Bronchial epithelial cell (primary cell): ENCODE data around the gene NPAS3. TPM values are rescaled to one million over a fixed set of nuclear protein-coding genes. Genes with fewer than 3 reads are reported as not detected.

ENCODE experiments used
- DNase-seq: peaks from one replicate; pipeline ENCODE4 v3.0.0-alpha.2; 2010; ENCODE audit warnings: low read depth
- FAIRE-seq: peaks from 2 replicates; lab custom pipeline; 2011; peaks lifted over from hg19 to GRCh38; lab: Jason Lieb, UNC
- H3K27me3 ChIP-seq: 2 replicates; pipeline ENCODE4 v1.5.1; 2011; ENCODE audit warnings: low read length; ENCODE audit not compliant: control insufficient read depth, insufficient read depth
- H3K36me3 ChIP-seq: 2 replicates; pipeline ENCODE4 v1.5.1; 2011; ENCODE audit warnings: low read length; ENCODE audit not compliant: control insufficient read depth, insufficient read depth
- H3K4me3 ChIP-seq: 2 replicates; pipeline ENCODE4 v1.5.1; 2011; ENCODE audit warnings: mild to moderate bottlenecking, low read depth, low read length, control low read depth
- total RNA-seq: library from RNA; depleted of rRNA; stranded (reverse); fragments of >200 nt; gene quantifications from 2 replicates; pipeline ENCODE4 v1.2.1, GENCODE V29; 2014
- TF ChIP-seq, protein P1 (sequence below): IDR thresholded peaks from 2 replicates; pipeline ENCODE4 v1.5.1; 2011; ENCODE audit warnings: mild to moderate bottlenecking, moderate library complexity, low read length, control low read depth, inconsistent platforms; ENCODE audit not compliant: insufficient read depth, severe bottlenecking

NPAS3 gene
- total RNA-seq, 1 donor from 2014 or later, result not detected

DNA sequence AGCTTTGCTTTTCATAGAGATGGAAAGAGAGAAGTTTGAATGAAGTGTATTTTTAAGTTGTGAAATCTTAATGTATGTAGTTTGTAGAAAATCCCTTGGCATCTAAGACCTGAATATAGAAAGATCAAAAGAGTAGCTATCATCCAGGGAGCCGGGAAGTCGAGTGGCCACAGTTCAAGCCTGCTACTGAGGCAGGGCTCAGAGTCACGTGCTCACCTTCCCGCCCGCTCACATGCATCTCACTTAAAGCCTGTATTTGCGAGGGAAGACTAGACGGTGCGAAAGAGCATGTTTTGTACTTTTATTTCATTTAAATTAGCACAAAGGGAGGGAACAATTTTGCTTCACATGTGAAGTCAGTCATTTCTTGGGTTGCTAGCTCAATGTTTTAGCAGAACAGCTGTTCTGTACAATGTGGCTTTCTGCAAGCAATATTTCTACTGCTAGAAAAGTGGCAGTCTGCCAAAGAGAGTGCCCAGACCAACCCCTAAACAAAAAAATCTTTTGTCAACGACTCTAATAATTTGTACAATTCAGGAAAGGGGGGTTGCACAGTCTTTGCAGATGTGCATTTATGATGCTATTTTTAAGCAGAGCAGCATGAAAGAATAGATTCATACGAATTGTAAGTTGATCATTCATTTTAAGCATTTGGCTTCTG is 290.7 kb downstream of the NPAS3 start:
- Histone ChIP-seq H3K4me3 (no peak overlapping the region), H3K27me3 (no peaks in the 10 kb centered on the region), H3K36me3 (no peaks in the 10 kb centered on the region)
- TF ChIP-seq, protein P1, sequence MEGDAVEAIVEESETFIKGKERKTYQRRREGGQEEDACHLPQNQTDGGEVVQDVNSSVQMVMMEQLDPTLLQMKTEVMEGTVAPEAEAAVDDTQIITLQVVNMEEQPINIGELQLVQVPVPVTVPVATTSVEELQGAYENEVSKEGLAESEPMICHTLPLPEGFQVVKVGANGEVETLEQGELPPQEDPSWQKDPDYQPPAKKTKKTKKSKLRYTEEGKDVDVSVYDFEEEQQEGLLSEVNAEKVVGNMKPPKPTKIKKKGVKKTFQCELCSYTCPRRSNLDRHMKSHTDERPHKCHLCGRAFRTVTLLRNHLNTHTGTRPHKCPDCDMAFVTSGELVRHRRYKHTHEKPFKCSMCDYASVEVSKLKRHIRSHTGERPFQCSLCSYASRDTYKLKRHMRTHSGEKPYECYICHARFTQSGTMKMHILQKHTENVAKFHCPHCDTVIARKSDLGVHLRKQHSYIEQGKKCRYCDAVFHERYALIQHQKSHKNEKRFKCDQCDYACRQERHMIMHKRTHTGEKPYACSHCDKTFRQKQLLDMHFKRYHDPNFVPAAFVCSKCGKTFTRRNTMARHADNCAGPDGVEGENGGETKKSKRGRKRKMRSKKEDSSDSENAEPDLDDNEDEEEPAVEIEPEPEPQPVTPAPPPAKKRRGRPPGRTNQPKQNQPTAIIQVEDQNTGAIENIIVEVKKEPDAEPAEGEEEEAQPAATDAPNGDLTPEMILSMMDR, result no peak
- no peak for FAIRE-seq
- no peak for DNase-seq

DNA sequence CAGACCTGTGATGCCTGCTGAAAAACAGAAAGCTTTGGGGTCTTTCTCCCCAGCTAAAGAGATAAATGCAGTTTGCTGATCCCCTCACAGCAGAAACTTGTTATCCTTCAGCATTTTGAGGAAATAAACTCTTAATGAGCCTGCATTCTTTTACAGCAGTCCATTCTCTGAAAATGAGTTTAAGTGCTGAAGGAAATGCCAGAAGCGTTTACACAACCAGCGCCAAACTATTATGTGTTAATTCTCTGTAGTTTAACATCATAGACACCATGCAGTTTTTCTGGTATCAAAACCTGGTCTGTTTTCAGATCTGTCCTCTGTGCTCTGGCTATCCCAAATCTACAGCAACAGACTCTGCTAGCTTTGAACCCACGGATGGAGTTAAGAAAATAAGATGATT is 291.3 kb downstream of the NPAS3 start:
- FAIRE-seq (no peak), DNase-seq (no peak)
- H3K4me3 ChIP-seq, result no peak overlapping the region
- TF ChIP-seq, protein P1, result no peak
- no peaks in the 10 kb centered on the region for H3K36me3 ChIP-seq
- no peaks in the 10 kb centered on the region for H3K27me3 ChIP-seq

DNA sequence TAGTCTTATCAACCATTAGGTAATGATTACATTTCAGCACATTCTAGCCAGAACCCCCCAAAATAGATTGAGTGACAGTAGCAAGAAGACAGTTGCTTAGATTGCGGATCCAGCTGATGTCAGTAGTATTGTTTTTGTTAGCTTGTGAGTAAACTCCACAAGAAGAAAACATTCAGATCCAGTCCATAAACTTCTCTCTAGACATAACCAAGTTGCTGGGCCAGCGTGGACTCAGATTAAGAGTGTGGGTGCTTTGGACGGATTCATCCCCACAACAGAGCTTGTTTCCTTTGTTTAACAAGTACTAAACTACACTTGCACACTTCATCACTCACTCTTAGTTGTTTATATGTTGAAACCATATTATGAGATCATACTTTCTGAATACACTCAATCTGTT is 293.4 kb downstream of the NPAS3 start:
- FAIRE-seq, result no peak
- Histone ChIP-seq H3K27me3 (no peaks in the 10 kb centered on the region), H3K36me3 (no peaks in the 10 kb centered on the region), H3K4me3 (no peak overlapping the region)
- TF ChIP-seq, protein P1, result no peak
- DNase-seq, result no peak

DNA sequence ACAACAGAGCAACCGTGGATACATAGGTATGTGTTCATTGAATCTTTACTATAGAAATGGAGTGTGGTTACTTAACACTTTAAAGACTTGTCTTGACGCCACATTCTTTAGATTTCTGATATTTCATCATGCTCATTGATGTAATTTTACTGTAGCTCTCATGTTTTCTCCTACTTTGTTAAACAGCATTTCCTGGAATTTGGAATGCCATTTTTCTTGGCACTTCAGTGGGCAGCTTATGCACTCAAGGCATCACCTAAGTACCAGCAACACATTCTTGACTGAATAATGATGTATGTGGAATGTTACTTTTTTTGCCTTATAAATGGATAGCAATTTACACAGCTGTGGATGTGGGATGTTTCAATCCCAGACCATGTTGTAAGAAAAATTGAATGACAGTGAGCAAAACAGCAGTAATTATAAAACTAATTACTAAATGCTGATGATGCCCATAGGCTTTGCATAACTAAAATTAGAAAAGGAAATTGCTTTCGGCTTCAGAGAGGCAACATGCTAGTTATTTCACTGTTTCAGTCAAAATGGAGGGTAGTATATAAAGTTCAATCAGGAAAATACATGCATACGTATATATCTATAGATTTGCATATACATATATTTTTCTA is 298.5 kb downstream of the NPAS3 start:
- DNase-seq, result no peak
- TF ChIP-seq, protein P1, result no peak
- Histone ChIP-seq H3K27me3 (no peaks in the 10 kb centered on the region), H3K36me3 (no peaks in the 10 kb centered on the region), H3K4me3 (no peak overlapping the region)
- no peak for FAIRE-seq

DNA sequence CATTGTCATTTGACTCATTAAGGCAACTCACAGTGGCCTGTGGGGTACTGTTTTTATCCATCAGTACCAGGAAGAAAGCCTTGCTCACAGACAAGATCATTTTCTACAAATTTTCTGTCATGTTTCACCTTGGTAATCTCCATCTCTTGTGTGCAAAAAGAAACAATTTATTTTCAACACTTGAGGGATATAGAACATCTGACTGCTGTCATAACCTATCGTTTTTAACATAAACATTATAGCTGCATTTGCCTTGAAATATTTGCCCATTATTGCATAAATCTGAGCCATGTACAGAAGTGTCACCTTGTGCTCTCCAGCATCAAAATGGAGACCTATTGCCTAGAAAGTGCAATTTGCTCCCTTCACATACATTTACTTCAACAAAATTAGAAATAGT is 300.8 kb downstream of the NPAS3 start:
- no peak for FAIRE-seq
- DNase-seq, result no peak
- Histone ChIP-seq H3K4me3 (no peak overlapping the region), H3K36me3 (no peaks in the 10 kb centered on the region), H3K27me3 (no peaks in the 10 kb centered on the region)
- TF ChIP-seq, protein P1, result no peak
